Frontal cortex (tissue), 4 donors: Measurements from ENCODE around the gene GJC2. TPM values are rescaled to one million over a fixed set of nuclear protein-coding genes. Genes with fewer than 3 reads are reported as not detected.
"Not testable (repeated sequence)": the region's sequence is repeated elsewhere in the genome, so short reads cannot be mapped to it uniquely, and the experiment has no call there.

Source experiments
- DNase-seq, 2 donors: peaks; one replicate each; pipeline ENCODE4 v3.0.0; 2012; ENCODE audit warnings: low spot score in 2 of 2
- FAIRE-seq: peaks from 2 replicates; lab custom pipeline; 2012; peaks lifted over from hg19 to GRCh38; lab: Jason Lieb, UNC
- total RNA-seq: library from RNA; depleted of rRNA; stranded (reverse); fragments of >200 nt; gene quantifications from one replicate; pipeline ENCODE4 v1.2.3, GENCODE V29; 2014
- donor health status: control.
- donor health status: control.
- donor health status: control.

Gene GJC2
- total RNA-seq, 1 donor from 2014 or later, result 0.82 TPM

GRCh38 chr1:228180271-228180958 lies 30.7 kb downstream of the GJC2 start:
- FAIRE-seq (no peak), DNase-seq (no peak)

GRCh38 chr1:228180959-228181644 lies 31.4 kb downstream of the GJC2 start:
- no peak for DNase-seq
- FAIRE-seq, result no peak

- DNase-seq (no peak), FAIRE-seq (no peak)
Measured at GRCh38 chr1:228181645-228182034, 31.9 kb downstream of the GJC2 start.

GRCh38 chr1:228182296-228183030 lies 32.7 kb downstream of the GJC2 start:
- FAIRE-seq (no peak), DNase-seq (no peak)

GRCh38 chr1:228184152-228184551 lies 34.4 kb downstream of the GJC2 start:
- no peak for FAIRE-seq
- no peak for DNase-seq

GRCh38 chr1:228185641-228185965 lies 35.9 kb downstream of the GJC2 start:
- DNase-seq (no peak), FAIRE-seq (no peak)

GRCh38 chr1:228188249-228188648 lies 38.5 kb downstream of the GJC2 start:
- not testable (repeated sequence) for FAIRE-seq

GRCh38 chr1:228190182-228190581 lies 40.5 kb downstream of the GJC2 start:
- DNase-seq (no peak), FAIRE-seq (no peak)

More at GRCh38 chr1:228188249-228188648, 38.5 kb downstream of the GJC2 start:
- not testable (repeated sequence) for DNase-seq

- FAIRE-seq, result no peak
Measured at GRCh38 chr1:228190778-228191177, 41.0 kb downstream of the GJC2 start.

GRCh38 chr1:228194436-228194835 lies 44.7 kb downstream of the GJC2 start:
- no peak for DNase-seq
- no peak for FAIRE-seq

More at GRCh38 chr1:228190778-228191177, 41.0 kb downstream of the GJC2 start:
- no peak for DNase-seq

- FAIRE-seq (no peak), DNase-seq (no peak)
Measured at GRCh38 chr1:228194921-228195812, 45.4 kb downstream of the GJC2 start.

- no peak for DNase-seq
- FAIRE-seq, result no peak
Measured at GRCh38 chr1:228197555-228198147, 47.9 kb downstream of the GJC2 start.

- FAIRE-seq, result no peak
- no peak for DNase-seq
Measured at GRCh38 chr1:228198977-228199590, 49.4 kb downstream of the GJC2 start.

- DNase-seq (no peak), FAIRE-seq (no peak)
Measured at GRCh38 chr1:228204958-228205357, 55.2 kb downstream of the GJC2 start.

- no peak for FAIRE-seq
- DNase-seq, result no peak
Measured at GRCh38 chr1:228205526-228206436, 56.1 kb downstream of the GJC2 start.

GRCh38 chr1:228206582-228207351 lies 57.0 kb downstream of the GJC2 start:
- DNase-seq (no peak), FAIRE-seq (no peak)

GRCh38 chr1:228207381-228207810 lies 57.7 kb downstream of the GJC2 start:
- DNase-seq, result no peak
- no peak for FAIRE-seq
